Mesendoderm (in vitro differentiated cells): Measurements from ENCODE around the gene VRK3.
A peak's percentile ranks its signal among the peaks of the same experiment; 100 is the strongest.

Experiments
- DNase-seq: peaks from one replicate; pipeline ENCODE4 v3.0.0; 2013
- H2AK5ac ChIP-seq: 2 replicates; pipeline ENCODE4 v1.6.1; 2013; ENCODE audit warnings: low read length, inconsistent platforms
- H2BK120ac ChIP-seq: 2 replicates; pipeline ENCODE4 v1.6.1; 2013; ENCODE audit warnings: low read depth, mild to moderate bottlenecking, low read length, moderate library complexity, mixed read lengths
- H2BK15ac ChIP-seq: replicated peaks from 2 replicates; pipeline ENCODE4 v1.6.1; 2013; ENCODE audit warnings: low read depth, mild to moderate bottlenecking, moderate library complexity
- H2BK5ac ChIP-seq: 2 replicates; pipeline ENCODE4 v1.6.1; 2013; ENCODE audit warnings: low read length, inconsistent platforms
- H3K18ac ChIP-seq: 2 replicates; pipeline ENCODE4 v1.6.1; 2013; ENCODE audit warnings: mild to moderate bottlenecking, low read length, mixed read lengths
- H3K23ac ChIP-seq: one replicate; pipeline ENCODE4 v1.6.1; 2013; ENCODE audit warnings: low read length
- H3K27ac ChIP-seq: 2 replicates; pipeline ENCODE4 v1.5.1; 2013; ENCODE audit warnings: low read depth, mild to moderate bottlenecking, inconsistent platforms, low read length, moderate library complexity
- H3K27me3 ChIP-seq: 2 replicates; pipeline ENCODE4 v1.6.1; 2013; ENCODE audit warnings: low read length, control low read depth, mild to moderate bottlenecking, inconsistent platforms; ENCODE audit not compliant: insufficient read depth, poor library complexity
- H3K36me3 ChIP-seq: 2 replicates; pipeline ENCODE4 v1.6.1; 2013; ENCODE audit warnings: low read length, inconsistent platforms; ENCODE audit not compliant: control insufficient read depth, insufficient read depth
- H3K4ac ChIP-seq: one replicate; pipeline ENCODE4 v1.6.1; 2013; ENCODE audit warnings: low read depth, mild to moderate bottlenecking, low read length, moderate library complexity
- H3K4me1 ChIP-seq: 2 replicates; pipeline ENCODE4 v1.6.1; 2013; ENCODE audit warnings: low read depth, low read length, inconsistent platforms; ENCODE audit not compliant: control insufficient read depth
- H3K4me2 ChIP-seq: 2 replicates; pipeline ENCODE4 v1.6.1; 2013; ENCODE audit warnings: low read length
- H3K4me3 ChIP-seq: 2 replicates; pipeline ENCODE4 v1.5.1; 2013; ENCODE audit warnings: mild to moderate bottlenecking, low read length
- H3K56ac ChIP-seq: one replicate; pipeline ENCODE4 v1.6.1; 2013; ENCODE audit warnings: low read length
- H3K79me1 ChIP-seq: 2 replicates; pipeline ENCODE4 v1.6.1; 2013; ENCODE audit warnings: low read length, inconsistent platforms
- H3K79me2 ChIP-seq: 2 replicates; pipeline ENCODE4 v1.6.1; 2013; ENCODE audit warnings: mild to moderate bottlenecking, low read length; ENCODE audit not compliant: control insufficient read depth, insufficient read depth
- H3K9ac ChIP-seq: 2 replicates; pipeline ENCODE4 v1.6.1; 2013; ENCODE audit warnings: low read length, inconsistent platforms
- H4K5ac ChIP-seq: one replicate; pipeline ENCODE4 v1.6.1; 2013; ENCODE audit warnings: low read length
- H4K8ac ChIP-seq: one replicate; pipeline ENCODE4 v1.6.1; 2013; ENCODE audit warnings: low read depth, mild to moderate bottlenecking, control low read depth, low read length, moderate library complexity
- WGBS: extraction: QIAGEN DNeasy Blood & Tissue Kit; methylation state at CpG from one replicate; pipeline ENCODE4 v1.1.7; 2013; ENCODE audit warnings: low lambda C conversion rate, missing lambda C conversion rate; ENCODE audit not compliant: insufficient coverage; ENCODE audit errors: extremely low coverage; 5-methylcytosine and 5-hydroxymethylcytosine counted together

VRK3 gene

GRCh38 chr19:49938662-49939061 lies 86.5 kb downstream of the VRK3 start:
- no peak overlapping the region for H2BK5ac ChIP-seq
- H3K79me1 ChIP-seq: no peaks in the 10 kb centered on the region
- H3K27ac ChIP-seq: no peak overlapping the region
- no peak overlapping the region for H3K18ac ChIP-seq
- no peak for DNase-seq
- no peaks in the 10 kb centered on the region for H3K27me3 ChIP-seq
- H3K36me3 ChIP-seq: no peaks in the 10 kb centered on the region
- no peak overlapping the region for H3K4me2 ChIP-seq
- no peak overlapping the region for H3K4ac ChIP-seq
- no peak overlapping the region for H4K8ac ChIP-seq
- no peak overlapping the region for H2BK15ac ChIP-seq
- H3K4me3 ChIP-seq: no peak overlapping the region
- no peaks in the 10 kb centered on the region for H3K4me1 ChIP-seq
- no peak overlapping the region for H3K56ac ChIP-seq
- no CpG with 5 or more reads among the region's 4 CpGs for WGBS
- no peak overlapping the region for H3K23ac ChIP-seq
- H2AK5ac ChIP-seq: no peak overlapping the region
- H3K79me2 ChIP-seq: no peaks in the 10 kb centered on the region
- H3K9ac ChIP-seq: no peak overlapping the region
- no peak overlapping the region for H4K5ac ChIP-seq
- H2BK120ac ChIP-seq: no peak overlapping the region

GRCh38 chr19:49937750-49938381 lies 87.3 kb downstream of the VRK3 start:
- H3K56ac ChIP-seq: no peak overlapping the region
- H3K79me2 ChIP-seq: no peaks in the 10 kb centered on the region
- no peak overlapping the region for H2BK15ac ChIP-seq
- H3K23ac ChIP-seq: no peak overlapping the region
- no peaks in the 10 kb centered on the region for H3K79me1 ChIP-seq
- no peaks in the 10 kb centered on the region for H3K4me1 ChIP-seq
- no peak overlapping the region for H4K8ac ChIP-seq
- H3K4me2 ChIP-seq: peak overlapping the region; percentile 31
- no peak overlapping the region for H3K27ac ChIP-seq
- no peak overlapping the region for H4K5ac ChIP-seq
- no peaks in the 10 kb centered on the region for H3K27me3 ChIP-seq
- no peak overlapping the region for H3K18ac ChIP-seq
- no peak overlapping the region for H2BK5ac ChIP-seq
- H3K36me3 ChIP-seq: no peaks in the 10 kb centered on the region
- DNase-seq: peak; percentile 82
- no peak overlapping the region for H2AK5ac ChIP-seq
- H2BK120ac ChIP-seq: no peak overlapping the region
- no peak overlapping the region for H3K4ac ChIP-seq
- no CpG with 5 or more reads among the region's 35 CpGs for WGBS
- no peak overlapping the region for H3K9ac ChIP-seq
- no peak overlapping the region for H3K4me3 ChIP-seq

- no peak overlapping the region for H2BK120ac ChIP-seq
Measured at GRCh38 chr19:49936549-49936948, 88.6 kb downstream of the VRK3 start.

GRCh38 chr19:49933643-49934042 lies 91.5 kb downstream of the VRK3 start:
- no peaks in the 10 kb centered on the region for H3K4me1 ChIP-seq
- no peak overlapping the region for H3K4me2 ChIP-seq
- no peak overlapping the region for H3K56ac ChIP-seq
- peaks cover 6% of the 10 kb centered on the region for H3K79me2 ChIP-seq
- WGBS: no CpG with 5 or more reads among the region's 8 CpGs
- H3K4me3 ChIP-seq: no peak overlapping the region
- no peaks in the 10 kb centered on the region for H3K27me3 ChIP-seq
- H4K8ac ChIP-seq: no peak overlapping the region
- no peak overlapping the region for H3K4ac ChIP-seq
- H3K9ac ChIP-seq: no peak overlapping the region
- H4K5ac ChIP-seq: no peak overlapping the region
- no peak for DNase-seq
- H2BK120ac ChIP-seq: no peak overlapping the region
- no peak overlapping the region for H3K23ac ChIP-seq
- H2BK5ac ChIP-seq: no peak overlapping the region
- H3K79me1 ChIP-seq: no peaks in the 10 kb centered on the region
- H2AK5ac ChIP-seq: no peak overlapping the region
- no peaks in the 10 kb centered on the region for H3K36me3 ChIP-seq
- H3K18ac ChIP-seq: no peak overlapping the region
- H3K27ac ChIP-seq: no peak overlapping the region
- H2BK15ac ChIP-seq: no peak overlapping the region

More at GRCh38 chr19:49936549-49936948, 88.6 kb downstream of the VRK3 start:
- Histone ChIP-seq H3K27ac (no peak overlapping the region), H3K56ac (no peak overlapping the region), H3K79me1 (no peaks in the 10 kb centered on the region), H3K79me2 (no peaks in the 10 kb centered on the region), H3K27me3 (no peaks in the 10 kb centered on the region), H2BK5ac (no peak overlapping the region), H3K18ac (no peak overlapping the region), H3K4me1 (no peaks in the 10 kb centered on the region), H3K9ac (no peak overlapping the region), H3K36me3 (no peaks in the 10 kb centered on the region), H3K4me2 (no peak overlapping the region), H3K23ac (no peak overlapping the region), H4K5ac (no peak overlapping the region), H4K8ac (no peak overlapping the region), H3K4ac (no peak overlapping the region), H2AK5ac (no peak overlapping the region), H2BK15ac (no peak overlapping the region), H3K4me3 (no peak overlapping the region)
- WGBS: no CpG with 5 or more reads among the region's 5 CpGs
- DNase-seq: no peak

- Histone ChIP-seq H4K5ac (no peak overlapping the region), H3K79me2 (peaks cover 13% of the 10 kb centered on the region), H3K18ac (no peak overlapping the region), H3K56ac (no peak overlapping the region), H3K4me1 (peaks cover 2% of the 10 kb centered on the region), H3K79me1 (peaks cover 3% of the 10 kb centered on the region), H3K36me3 (peaks cover 2% of the 10 kb centered on the region), H3K4me3 (no peak overlapping the region), H2BK120ac (no peak overlapping the region), H3K4me2 (no peak overlapping the region), H4K8ac (no peak overlapping the region), H2BK5ac (no peak overlapping the region), H3K27ac (no peak overlapping the region), H3K27me3 (no peaks in the 10 kb centered on the region), H2BK15ac (no peak overlapping the region), H3K23ac (no peak overlapping the region), H3K9ac (no peak overlapping the region), H2AK5ac (no peak overlapping the region), H3K4ac (no peak overlapping the region)
- WGBS: no CpG with 5 or more reads among the region's 25 CpGs
- DNase-seq: no peak
Measured at GRCh38 chr19:49932731-49933131, 92.4 kb downstream of the VRK3 start.

- no peak overlapping the region for H2AK5ac ChIP-seq
- H3K56ac ChIP-seq: no peak overlapping the region
- no peak overlapping the region for H3K4me2 ChIP-seq
- no peak for DNase-seq
- no peak overlapping the region for H3K4ac ChIP-seq
- no peak overlapping the region for H2BK120ac ChIP-seq
- H3K9ac ChIP-seq: no peak overlapping the region
- no peaks in the 10 kb centered on the region for H3K27me3 ChIP-seq
- H3K36me3 ChIP-seq: peaks cover 8% of the 10 kb centered on the region
- H3K18ac ChIP-seq: no peak overlapping the region
- H3K4me3 ChIP-seq: no peak overlapping the region
- no peak overlapping the region for H2BK15ac ChIP-seq
- H4K8ac ChIP-seq: no peak overlapping the region
- no CpG with 5 or more reads among the region's 5 CpGs for WGBS
- H3K23ac ChIP-seq: no peak overlapping the region
- H3K79me2 ChIP-seq: peaks cover 20% of the 10 kb centered on the region
- peaks cover 9% of the 10 kb centered on the region for H3K79me1 ChIP-seq
- H2BK5ac ChIP-seq: no peak overlapping the region
- no peak overlapping the region for H4K5ac ChIP-seq
- H3K27ac ChIP-seq: no peak overlapping the region
- peaks cover 7% of the 10 kb centered on the region for H3K4me1 ChIP-seq
Measured at GRCh38 chr19:49932041-49932451, 93.1 kb downstream of the VRK3 start.
